ENCODE data around the gene BCAM. TPM values are rescaled to one million over a fixed set of nuclear protein-coding genes. Genes with fewer than 3 reads are reported as not detected.
"Not testable (repeated sequence)": the region's sequence is repeated elsewhere in the genome, so short reads cannot be mapped to it uniquely, and the experiment has no call there.

The BCAM gene
- total and polyA plus RNA-seq, 4 donors = 43.1 to 161 (median 127) TPM

DNA sequence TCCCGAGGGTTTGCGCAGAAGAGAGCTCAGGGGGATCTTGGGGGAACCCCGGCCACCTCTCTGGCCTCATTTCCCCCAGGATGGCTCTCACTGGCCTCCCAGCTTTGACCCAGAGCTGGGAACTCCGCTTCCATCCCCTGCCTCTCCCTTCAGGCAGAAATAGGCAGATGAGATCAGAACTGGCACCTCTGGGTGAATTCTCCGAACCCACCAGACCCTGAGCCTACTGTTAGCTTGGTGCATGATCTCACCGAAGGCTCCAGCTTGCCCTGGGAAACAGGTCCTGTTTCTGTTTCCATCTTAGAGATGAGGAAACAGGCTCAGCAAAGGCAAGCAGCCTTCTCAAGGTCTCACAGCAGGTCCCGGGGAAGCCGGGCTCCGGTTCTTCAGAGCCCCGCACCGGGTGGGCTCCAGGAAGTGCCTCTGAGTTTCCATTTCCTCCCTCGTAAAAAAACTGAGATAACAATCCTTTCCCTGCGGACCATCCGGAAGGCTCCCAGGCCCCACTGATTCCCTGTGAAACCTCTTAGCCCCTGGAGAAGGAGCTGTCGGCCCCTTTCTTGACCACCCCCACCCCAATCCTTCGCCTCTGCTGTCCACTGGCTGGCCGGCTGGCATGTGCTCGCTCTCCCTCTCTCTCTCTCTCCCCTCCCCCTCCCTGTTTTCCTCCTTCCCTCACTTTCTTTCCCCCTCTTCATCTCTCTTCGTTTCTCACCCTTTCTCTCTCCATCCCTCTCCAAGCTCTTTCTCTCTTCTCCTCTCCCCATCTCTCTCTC lies 39.3 kb downstream of the BCAM start:
- no peak for ATAC-seq (ENCODE audit: low FRiP score)
- intact Hi-C loops (cut with DNase I) = loop anchor here in 1 of 2 donors (2.0 kb wide), 1 partner anchor 43 kb away; the partner anchor contains the start of gene TOMM40
- Histone ChIP-seq H3K4me1 (ENCODE audit: control insufficient read depth in 1 of 2, insufficient read depth in 2 of 2, low read length in 2 of 2) (no peaks in the 10 kb centered on the region), H3K4me3 (ENCODE audit: low read length in 2 of 2) (peak overlapping the region; percentile 76 to 88), H3K27me3 (ENCODE audit: control insufficient read depth in 1 of 2, insufficient read depth in 2 of 2, low read length in 1 of 2) (no peaks in the 10 kb centered on the region), H3K9me3 (ENCODE audit: control insufficient read depth, low read length) (no peaks in the 10 kb centered on the region), H3K36me3 (ENCODE audit: control insufficient read depth in 1 of 2, insufficient read depth in 2 of 2, low read length in 1 of 2) (no peaks in the 10 kb centered on the region), H3K27ac (ENCODE audit: low read depth in 1 of 2, low read length in 2 of 2) (peak overlapping the region in 1 of 2 donors; percentile 71)
- 2 to 4% methylated on average over 19 of the region's 19 CpGs for WGBS, 2 donors
- DNase-seq = peak; percentile 61 to 74

DNA sequence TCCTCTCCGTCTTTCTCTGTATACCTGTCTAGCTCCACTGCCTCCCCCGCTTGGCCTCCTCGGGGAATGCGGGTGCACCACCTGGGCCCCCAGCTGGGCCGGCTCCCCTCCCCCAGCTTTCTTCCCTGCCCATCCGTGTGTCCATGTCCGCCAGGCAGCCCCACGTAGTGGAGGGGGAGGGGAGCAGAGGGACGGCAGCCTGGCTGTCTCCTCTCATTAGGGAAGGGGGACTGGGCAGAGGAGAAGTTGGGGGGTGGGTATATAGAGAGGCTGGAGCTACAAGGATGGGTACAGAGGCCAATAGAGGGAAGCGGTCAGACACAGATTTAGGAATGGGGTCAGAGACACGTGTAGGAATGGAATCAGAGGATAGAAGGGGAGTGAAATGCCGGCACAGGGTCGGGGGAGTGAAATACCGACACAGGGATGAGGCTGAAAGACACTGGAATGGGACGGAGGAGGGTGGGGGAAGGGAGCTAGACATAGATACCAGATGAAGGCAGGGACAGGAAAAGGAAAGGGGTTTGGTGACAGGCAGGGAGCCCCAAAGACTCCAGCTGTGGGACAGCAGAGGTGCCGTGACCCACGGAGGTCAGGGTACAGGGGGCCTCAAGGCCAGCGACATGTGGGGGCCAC lies 40.0 kb downstream of the BCAM start:
- 19 to 27% methylated on average over 18 of the region's 18 CpGs for WGBS, 2 donors
- Histone ChIP-seq H3K4me1 (ENCODE audit: control insufficient read depth in 1 of 2, insufficient read depth in 2 of 2, low read length in 2 of 2) (no peaks in the 10 kb centered on the region), H3K4me3 (ENCODE audit: low read length in 2 of 2) (no peak overlapping the region), H3K27ac (ENCODE audit: low read depth in 1 of 2, low read length in 2 of 2) (peak overlapping the region in 1 of 2 donors; percentile 71), H3K9me3 (ENCODE audit: control insufficient read depth, low read length) (no peaks in the 10 kb centered on the region), H3K36me3 (ENCODE audit: control insufficient read depth in 1 of 2, insufficient read depth in 2 of 2, low read length in 1 of 2) (no peaks in the 10 kb centered on the region), H3K27me3 (ENCODE audit: control insufficient read depth in 1 of 2, insufficient read depth in 2 of 2, low read length in 1 of 2) (no peaks in the 10 kb centered on the region)
- intact Hi-C loops (cut with DNase I) = loop anchor here in 1 of 2 donors (2.0 kb wide), 1 partner anchor 42 kb away; the partner anchor contains the start of gene TOMM40
- no peak for ATAC-seq (ENCODE audit: low FRiP score)
- DNase-seq = peak in 1 of 2 donors; percentile 78

DNA sequence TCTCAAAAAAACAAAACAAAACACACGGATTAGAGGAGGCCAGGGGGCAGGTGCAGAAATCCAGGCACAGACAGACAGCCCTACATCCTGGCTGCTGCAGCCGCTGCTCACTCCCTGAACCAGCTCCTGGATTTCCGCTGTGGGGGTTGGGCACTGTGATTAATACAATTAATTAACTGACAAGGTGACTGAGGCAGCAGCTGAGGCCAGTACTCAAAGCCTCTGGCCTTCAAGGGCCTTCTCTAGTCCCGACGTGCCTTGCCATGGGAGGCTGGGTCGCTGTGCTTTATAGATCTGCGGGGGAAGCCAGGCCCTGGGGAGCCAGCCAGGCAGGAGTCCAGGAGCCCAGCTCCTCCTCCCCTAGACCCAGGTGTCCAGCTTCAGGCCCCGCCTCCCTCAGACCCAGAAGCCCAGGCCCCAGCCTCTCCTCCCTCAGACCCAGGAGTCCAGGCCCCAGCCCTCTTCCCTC lies 41.8 kb downstream of the BCAM start:
- Histone ChIP-seq H3K4me3 (ENCODE audit: low read length in 2 of 2) (no peak overlapping the region), H3K27ac (ENCODE audit: low read depth in 1 of 2, low read length in 2 of 2) (no peak overlapping the region), H3K27me3 (ENCODE audit: control insufficient read depth in 1 of 2, insufficient read depth in 2 of 2, low read length in 1 of 2) (no peaks in the 10 kb centered on the region), H3K9me3 (ENCODE audit: control insufficient read depth, low read length) (no peaks in the 10 kb centered on the region), H3K4me1 (ENCODE audit: control insufficient read depth in 1 of 2, insufficient read depth in 2 of 2, low read length in 2 of 2) (no peaks in the 10 kb centered on the region), H3K36me3 (ENCODE audit: control insufficient read depth in 1 of 2, insufficient read depth in 2 of 2, low read length in 1 of 2) (peaks cover 0 to 2% of the 10 kb centered on the region in 2 donors)
- WGBS, 2 donors = 59 to 62% methylated on average over 8 of the region's 8 CpGs
- DNase-seq = no peak
- intact Hi-C loops (cut with DNase I) = loop anchor here in 1 of 2 donors (5.0 kb wide), 1 partner anchor 37 kb away; no protein-coding TSS in a partner anchor
- ATAC-seq (ENCODE audit: low FRiP score) = no peak

DNA sequence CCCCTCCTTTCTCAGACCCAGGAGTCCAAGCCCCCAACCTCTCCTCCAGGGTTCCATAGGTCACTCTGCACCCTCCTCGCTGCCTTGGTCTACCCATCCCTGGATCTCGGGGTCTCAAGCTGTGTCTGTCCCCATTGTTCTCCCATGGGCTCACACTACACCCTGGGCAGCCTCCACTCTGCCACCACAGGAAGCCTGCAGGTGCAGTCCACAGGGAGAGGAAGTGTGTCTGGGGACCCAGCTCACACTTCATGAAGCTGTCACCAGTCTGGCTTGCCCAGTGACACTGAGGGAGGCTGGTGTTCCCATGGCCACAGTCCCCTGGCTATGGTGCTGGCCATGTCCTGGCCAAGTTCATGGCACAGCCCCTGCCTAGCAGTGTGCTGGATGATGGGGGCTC lies 42.5 kb downstream of the BCAM start:
- intact Hi-C loops (cut with DNase I) = loop anchor here in 1 of 2 donors (5.0 kb wide), 1 partner anchor 36 kb away; no protein-coding TSS in a partner anchor
- 87 to 88% methylated on average over 2 of the region's 2 CpGs for WGBS, 2 donors
- no peaks in the 10 kb centered on the region for H3K4me1 ChIP-seq (ENCODE audit: control insufficient read depth in 1 of 2, insufficient read depth in 2 of 2, low read length in 2 of 2)
- DNase-seq (no peak), ATAC-seq (ENCODE audit: low FRiP score) (no peak)
- H3K4me3 ChIP-seq (ENCODE audit: low read length in 2 of 2) = no peak overlapping the region
- peaks cover 0 to 2% of the 10 kb centered on the region in 2 donors for H3K36me3 ChIP-seq (ENCODE audit: control insufficient read depth in 1 of 2, insufficient read depth in 2 of 2, low read length in 1 of 2)
- no peaks in the 10 kb centered on the region for H3K9me3 ChIP-seq (ENCODE audit: control insufficient read depth, low read length)
- no peaks in the 10 kb centered on the region for H3K27me3 ChIP-seq (ENCODE audit: control insufficient read depth in 1 of 2, insufficient read depth in 2 of 2, low read length in 1 of 2)
- H3K27ac ChIP-seq (ENCODE audit: low read depth in 1 of 2, low read length in 2 of 2) = no peak overlapping the region

DNA sequence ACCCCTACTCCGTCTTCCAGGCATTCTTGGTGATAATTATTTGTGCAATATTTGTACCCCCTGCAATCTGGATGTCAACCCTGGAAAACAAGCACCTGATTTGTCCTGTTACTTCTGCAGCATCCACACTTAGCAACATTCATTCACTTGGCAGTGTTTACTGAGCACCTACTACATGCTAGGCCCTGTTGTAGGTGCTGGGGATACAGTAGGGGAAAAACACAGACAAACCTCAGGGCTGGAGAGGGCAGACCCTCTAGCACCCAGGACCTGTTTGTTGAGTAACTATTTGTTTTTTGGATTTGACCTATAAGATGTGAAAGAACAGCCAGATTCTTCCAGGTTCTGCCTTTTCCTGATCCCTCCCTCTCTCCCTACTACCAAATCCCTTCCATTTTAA lies 46.7 kb downstream of the BCAM start:
- Histone ChIP-seq H3K36me3 (ENCODE audit: control insufficient read depth in 1 of 2, insufficient read depth in 2 of 2, low read length in 1 of 2) (peaks cover 0 to 2% of the 10 kb centered on the region in 2 donors), H3K9me3 (ENCODE audit: control insufficient read depth, low read length) (no peaks in the 10 kb centered on the region), H3K27me3 (ENCODE audit: control insufficient read depth in 1 of 2, insufficient read depth in 2 of 2, low read length in 1 of 2) (no peaks in the 10 kb centered on the region), H3K4me3 (ENCODE audit: low read length in 2 of 2) (no peak overlapping the region), H3K4me1 (ENCODE audit: control insufficient read depth in 1 of 2, insufficient read depth in 2 of 2, low read length in 2 of 2) (no peaks in the 10 kb centered on the region), H3K27ac (ENCODE audit: low read depth in 1 of 2, low read length in 2 of 2) (no peak overlapping the region)
- DNase-seq (no peak), ATAC-seq (ENCODE audit: low FRiP score) (no peak)
- WGBS, 2 donors = 94 to 95% methylated on average over 1 of the region's 1 CpG
- intact Hi-C loops (cut with DNase I) = no loop called here

DNA sequence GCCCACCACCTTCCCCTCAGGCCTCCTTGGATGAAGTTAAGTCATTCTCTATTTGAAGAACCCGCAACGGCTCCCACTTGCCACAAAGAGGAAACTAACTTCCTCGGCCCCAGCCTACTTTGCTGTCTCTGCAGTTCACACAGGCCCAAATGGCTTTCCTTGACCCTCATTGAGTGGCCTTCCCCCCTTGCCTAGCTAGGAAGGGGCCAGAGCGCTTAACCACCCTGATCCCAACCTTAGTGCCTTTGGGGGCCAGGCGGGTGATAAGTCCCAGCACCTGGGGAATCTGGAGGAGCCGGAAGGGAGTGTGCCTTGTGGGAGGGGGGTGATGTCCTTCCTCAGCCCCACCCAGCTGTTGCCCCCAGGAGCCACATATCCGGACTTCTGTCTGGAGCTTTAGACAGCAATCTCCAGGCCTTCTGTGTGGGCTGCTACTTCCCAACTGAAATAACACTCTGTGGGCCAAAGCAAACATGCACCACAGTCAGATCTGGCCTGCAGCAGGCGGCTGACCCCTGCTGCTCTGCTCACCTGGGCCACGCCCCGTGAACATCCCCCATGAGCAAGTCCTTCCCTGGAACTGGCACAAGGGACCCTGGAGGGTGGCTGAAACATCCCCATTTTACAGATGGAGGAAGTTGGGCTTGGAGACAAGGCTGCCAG lies 47.6 kb downstream of the BCAM start:
- Histone ChIP-seq H3K4me1 (ENCODE audit: control insufficient read depth in 1 of 2, insufficient read depth in 2 of 2, low read length in 2 of 2) (no peaks in the 10 kb centered on the region), H3K9me3 (ENCODE audit: control insufficient read depth, low read length) (no peaks in the 10 kb centered on the region), H3K27ac (ENCODE audit: low read depth in 1 of 2, low read length in 2 of 2) (no peak overlapping the region), H3K36me3 (ENCODE audit: control insufficient read depth in 1 of 2, insufficient read depth in 2 of 2, low read length in 1 of 2) (peaks cover 0 to 2% of the 10 kb centered on the region in 2 donors), H3K4me3 (ENCODE audit: low read length in 2 of 2) (no peak overlapping the region), H3K27me3 (ENCODE audit: control insufficient read depth in 1 of 2, insufficient read depth in 2 of 2, low read length in 1 of 2) (no peaks in the 10 kb centered on the region)
- ATAC-seq (ENCODE audit: low FRiP score) (peak; percentile 51), DNase-seq (peak in 1 of 2 donors; percentile 64)
- intact Hi-C loops (cut with DNase I) = no loop called here
- 68 to 69% methylated on average over 10 of the region's 10 CpGs for WGBS, 2 donors

DNA sequence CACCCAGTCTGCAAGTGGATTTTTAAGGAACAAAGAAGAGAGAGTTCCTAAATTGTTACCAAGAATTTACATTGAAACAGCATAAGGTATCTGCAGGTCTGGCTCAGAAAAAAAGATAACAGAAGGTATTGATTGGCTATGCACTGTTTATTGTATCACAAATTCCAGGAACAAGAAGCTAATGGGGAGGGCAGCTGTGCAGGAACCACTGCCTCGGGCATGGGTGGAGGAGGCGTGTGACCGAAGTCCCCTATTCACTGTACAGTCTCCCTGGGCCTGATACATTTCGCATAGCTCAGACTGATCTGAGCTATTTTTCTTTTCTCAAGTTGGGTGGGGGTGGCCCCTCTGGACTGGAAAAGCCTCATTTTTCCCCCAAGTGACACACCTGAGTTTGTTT lies 48.9 kb downstream of the BCAM start:
- ATAC-seq (ENCODE audit: low FRiP score) (no peak), DNase-seq (no peak)
- intact Hi-C loops (cut with DNase I) = no loop called here
- WGBS, 2 donors = 89 to 90% methylated on average over 4 of the region's 4 CpGs
- Histone ChIP-seq H3K4me1 (ENCODE audit: control insufficient read depth in 1 of 2, insufficient read depth in 2 of 2, low read length in 2 of 2) (no peaks in the 10 kb centered on the region), H3K36me3 (ENCODE audit: control insufficient read depth in 1 of 2, insufficient read depth in 2 of 2, low read length in 1 of 2) (peaks cover 0 to 2% of the 10 kb centered on the region in 2 donors), H3K4me3 (ENCODE audit: low read length in 2 of 2) (no peak overlapping the region), H3K9me3 (ENCODE audit: control insufficient read depth, low read length) (no peaks in the 10 kb centered on the region), H3K27me3 (ENCODE audit: control insufficient read depth in 1 of 2, insufficient read depth in 2 of 2, low read length in 1 of 2) (no peaks in the 10 kb centered on the region), H3K27ac (ENCODE audit: low read depth in 1 of 2, low read length in 2 of 2) (no peak overlapping the region)

DNA sequence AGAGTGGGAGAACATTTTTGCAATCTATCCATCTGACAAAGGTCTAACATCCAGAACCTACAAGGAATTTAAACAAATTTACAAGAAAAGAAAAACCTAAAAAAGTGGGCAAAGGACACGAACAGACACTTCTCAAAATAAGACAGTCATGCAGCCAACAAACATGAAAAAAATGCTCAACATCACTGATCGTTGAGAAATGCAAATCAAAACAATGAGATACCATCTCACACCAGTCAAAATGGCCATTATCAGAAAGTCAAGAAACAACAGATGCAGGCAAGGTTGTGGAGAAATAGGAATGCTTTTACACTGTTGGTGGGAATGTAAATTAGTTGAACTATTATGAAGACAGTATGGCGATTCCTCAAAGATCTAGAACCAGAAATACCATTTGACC lies 52.7 kb downstream of the BCAM start:
- not testable (repeated sequence) for H3K27ac ChIP-seq (ENCODE audit: low read depth in 1 of 2, low read length in 2 of 2); H3K4me3 ChIP-seq (ENCODE audit: low read length in 2 of 2)

More for the DNA sequence above, 52.7 kb downstream of the BCAM start:
- H3K4me1 ChIP-seq (ENCODE audit: control insufficient read depth in 1 of 2, insufficient read depth in 2 of 2, low read length in 2 of 2); H3K36me3 ChIP-seq (ENCODE audit: control insufficient read depth in 1 of 2, insufficient read depth in 2 of 2, low read length in 1 of 2); DNase-seq; intact Hi-C loops (cut with DNase I); ATAC-seq (ENCODE audit: low FRiP score); H3K27me3 ChIP-seq (ENCODE audit: control insufficient read depth in 1 of 2, insufficient read depth in 2 of 2, low read length in 1 of 2); H3K9me3 ChIP-seq (ENCODE audit: control insufficient read depth, low read length): not testable (repeated sequence)
- WGBS, 2 donors = 72 to 77% methylated on average over 3 of the region's 3 CpGs

All from aorta (tissue), 5 donors.